ENCODE measurements around the gene NMNAT1. TPM values are rescaled to one million over a fixed set of nuclear protein-coding genes. Genes with fewer than 3 reads are reported as not detected.

Gene NMNAT1
- total RNA-seq, 1 donor from 2014 or later: 11.0 TPM

- H3K36me3 Mint-ChIP-seq (ENCODE audit: low read depth, unreplicated experiment): no peaks in the 10 kb centered on the region
- Histone ChIP-seq H2AFZ (ENCODE audit: low read depth, low read length) (no peak overlapping the region), H3K9me3 (ENCODE audit: insufficient read depth, low read depth, low read length) (no peaks in the 10 kb centered on the region), H3K27me3 (ENCODE audit: insufficient read depth, low read length) (peaks cover 15% of the 10 kb centered on the region), H3K36me3 (ENCODE audit: insufficient read depth, low read length) (no peaks in the 10 kb centered on the region), H3K4me2 (ENCODE audit: low read length) (no peak overlapping the region), H3K27ac (ENCODE audit: low read depth, low read length) (no peak overlapping the region), H4K20me1 (ENCODE audit: insufficient read depth, low read length) (no peaks in the 10 kb centered on the region), H3K4me3 (ENCODE audit: insufficient read depth, low read depth, low read length) (no peak overlapping the region), H3K4me1 (ENCODE audit: insufficient read depth, low read length) (no peaks in the 10 kb centered on the region), H3K9ac (ENCODE audit: low read length) (no peak overlapping the region), H3K79me2 (ENCODE audit: insufficient read depth, low read length) (no peaks in the 10 kb centered on the region)
- H3K4me1 Mint-ChIP-seq (ENCODE audit: low read depth, unreplicated experiment): no peaks in the 10 kb centered on the region
- H3K4me3 Mint-ChIP-seq (ENCODE audit: unreplicated experiment): no peak overlapping the region
- TF ChIP-seq, protein P1, sequence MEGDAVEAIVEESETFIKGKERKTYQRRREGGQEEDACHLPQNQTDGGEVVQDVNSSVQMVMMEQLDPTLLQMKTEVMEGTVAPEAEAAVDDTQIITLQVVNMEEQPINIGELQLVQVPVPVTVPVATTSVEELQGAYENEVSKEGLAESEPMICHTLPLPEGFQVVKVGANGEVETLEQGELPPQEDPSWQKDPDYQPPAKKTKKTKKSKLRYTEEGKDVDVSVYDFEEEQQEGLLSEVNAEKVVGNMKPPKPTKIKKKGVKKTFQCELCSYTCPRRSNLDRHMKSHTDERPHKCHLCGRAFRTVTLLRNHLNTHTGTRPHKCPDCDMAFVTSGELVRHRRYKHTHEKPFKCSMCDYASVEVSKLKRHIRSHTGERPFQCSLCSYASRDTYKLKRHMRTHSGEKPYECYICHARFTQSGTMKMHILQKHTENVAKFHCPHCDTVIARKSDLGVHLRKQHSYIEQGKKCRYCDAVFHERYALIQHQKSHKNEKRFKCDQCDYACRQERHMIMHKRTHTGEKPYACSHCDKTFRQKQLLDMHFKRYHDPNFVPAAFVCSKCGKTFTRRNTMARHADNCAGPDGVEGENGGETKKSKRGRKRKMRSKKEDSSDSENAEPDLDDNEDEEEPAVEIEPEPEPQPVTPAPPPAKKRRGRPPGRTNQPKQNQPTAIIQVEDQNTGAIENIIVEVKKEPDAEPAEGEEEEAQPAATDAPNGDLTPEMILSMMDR (IDR thresholded peaks at IDR 0.05; ENCODE audit: insufficient read depth, low read depth, low read length): no peak
- DNase-seq (ENCODE audit: low read depth) (no peak), FAIRE-seq (no peak)
- H3K9me3 Mint-ChIP-seq (ENCODE audit: unreplicated experiment): no peaks in the 10 kb centered on the region
- peaks cover 21% of the 10 kb centered on the region for H3K27me3 Mint-ChIP-seq (ENCODE audit: low read depth, unreplicated experiment)
- H3K27ac Mint-ChIP-seq (ENCODE audit: unreplicated experiment): no peak overlapping the region
These were observed 50.3 kb downstream of the NMNAT1 start for GRCh38 chr1:9993561-9994075.

DNA sequence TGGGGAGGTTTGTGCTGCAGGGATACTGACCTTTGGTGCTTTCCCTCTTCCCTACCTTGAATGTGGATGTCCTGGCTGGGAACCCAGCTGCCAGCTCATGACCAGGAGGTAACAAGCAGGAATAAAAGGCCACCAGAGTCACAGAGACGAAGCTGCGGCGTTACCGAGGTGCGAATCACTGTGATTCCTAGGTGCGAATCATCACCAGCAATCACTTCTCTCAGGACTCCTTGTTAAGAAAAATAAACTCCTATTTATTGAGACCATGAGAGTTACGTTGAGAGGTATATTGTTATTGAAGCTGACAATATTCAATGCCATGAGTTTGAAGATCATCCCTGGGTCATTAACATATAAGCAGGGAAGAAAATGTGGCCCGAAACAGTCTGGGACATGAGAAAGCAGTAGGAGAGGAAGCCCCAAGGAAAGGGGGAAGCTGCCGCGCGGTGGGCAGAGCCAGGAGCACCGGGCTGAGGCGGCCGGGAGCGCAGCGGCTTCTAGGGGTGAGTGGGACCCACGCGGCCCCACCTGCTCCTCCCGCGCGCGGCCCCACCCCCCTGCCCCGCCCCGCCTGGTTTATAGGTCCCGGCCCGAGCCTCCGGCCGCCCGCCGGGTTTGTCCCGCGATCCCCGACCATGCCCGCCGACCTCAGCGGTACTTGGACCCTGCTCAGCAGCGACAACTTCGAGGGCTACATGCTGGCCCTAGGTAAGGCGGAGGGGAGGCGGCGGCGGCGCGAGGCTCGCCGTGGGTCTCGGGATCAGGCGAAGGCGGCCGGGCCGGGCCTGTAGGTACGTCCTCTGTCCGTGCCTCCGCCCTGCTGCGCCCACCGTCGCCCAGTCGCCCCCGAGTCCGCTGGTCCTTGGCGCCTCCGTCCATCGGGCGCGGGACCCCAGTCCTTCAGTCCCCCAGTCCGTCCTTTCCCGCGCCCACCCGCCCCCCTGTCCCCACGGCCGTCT is 53.6 kb downstream of the NMNAT1 start, which contains the start of gene RBP7:
Gene RBP7 (plus strand): TSS at position 605 of the 959 bp plus-strand sequence. CDS start 31 bp downstream, at position 636.
- H3K36me3 ChIP-seq (ENCODE audit: insufficient read depth, low read length): no peaks in the 10 kb centered on the region
- peak; percentile 90 for TF ChIP-seq EZH2 (IDR thresholded peaks at IDR 0.05; ENCODE audit: insufficient read depth, low read length)
- TF ChIP-seq, protein P1 (IDR thresholded peaks at IDR 0.05; ENCODE audit: insufficient read depth, low read depth, low read length): no peak
- H3K4me1 ChIP-seq (ENCODE audit: insufficient read depth, low read length): no peaks in the 10 kb centered on the region
- Mint-ChIP-seq H3K27ac (ENCODE audit: unreplicated experiment) (no peak within 1 kb of the TSS), H3K36me3 (ENCODE audit: low read depth, unreplicated experiment) (no peaks in the 10 kb centered on the region), H3K9me3 (ENCODE audit: unreplicated experiment) (no peaks in the 10 kb centered on the region), H3K4me3 (ENCODE audit: unreplicated experiment) (peak within 1 kb of the TSS; percentile 72), H3K27me3 (ENCODE audit: low read depth, unreplicated experiment) (peaks cover 25% of the 10 kb centered on the region), H3K4me1 (ENCODE audit: low read depth, unreplicated experiment) (no peaks in the 10 kb centered on the region)
- H3K27me3 ChIP-seq (ENCODE audit: insufficient read depth, low read length): peaks cover 18% of the 10 kb centered on the region
- no peaks in the 10 kb centered on the region for H4K20me1 ChIP-seq (ENCODE audit: insufficient read depth, low read length)
- no peaks in the 10 kb centered on the region for H3K9me3 ChIP-seq (ENCODE audit: insufficient read depth, low read depth, low read length)
- H3K4me2 ChIP-seq (ENCODE audit: low read length): peak within 1 kb of the TSS; percentile 77
- H3K9ac ChIP-seq (ENCODE audit: low read length): no peak within 1 kb of the TSS
- no peak within 1 kb of the TSS for H3K27ac ChIP-seq (ENCODE audit: low read depth, low read length)
- FAIRE-seq (no peak), DNase-seq (ENCODE audit: low read depth) (no peak)
- H3K79me2 ChIP-seq (ENCODE audit: insufficient read depth, low read length): no peaks in the 10 kb centered on the region
- H3K4me3 ChIP-seq (ENCODE audit: insufficient read depth, low read depth, low read length): no peak within 1 kb of the TSS
- H2AFZ ChIP-seq (ENCODE audit: low read depth, low read length): peak within 1 kb of the TSS; percentile 77

Measured in astrocyte (in vitro differentiated cells and primary cell).